GM12891 (cell line): ENCODE data around the gene MAP3K12.

Experiments
- DNase-seq: peaks from one replicate; pipeline ENCODE4 v3.0.0; 2011; ENCODE audit warnings: low spot score; ENCODE audit not compliant: insufficient read length
- FAIRE-seq: peaks from 2 replicates; lab custom pipeline; 2011; peaks lifted over from hg19 to GRCh38; lab: Jason Lieb, UNC
- PAX5 ChIP-seq: IDR thresholded peaks from 2 replicates; pipeline ENCODE4 v1.6.1; 2011; ENCODE audit warnings: low read length, moderate library complexity, mild to moderate bottlenecking; ENCODE audit not compliant: insufficient read depth, severe bottlenecking
- POLR2A ChIP-seq: IDR thresholded peaks from 2 replicates; pipeline ENCODE4 v1.6.1; 2011; ENCODE audit warnings: low read depth, low read length, control low read depth
- POLR2AphosphoS5 ChIP-seq: IDR thresholded peaks from 2 replicates; pipeline ENCODE4 v1.6.1; 2011; ENCODE audit warnings: low read depth, low read length, control low read depth
- POU2F2 ChIP-seq: IDR thresholded peaks from 2 replicates; pipeline ENCODE4 v1.6.1; 2011; ENCODE audit warnings: low read depth, mild to moderate bottlenecking, control low read depth, low read length, moderate library complexity
- SPI1 ChIP-seq: IDR thresholded peaks from 2 replicates; pipeline ENCODE4 v1.6.1; 2011; ENCODE audit warnings: low read depth, low read length, control low read depth
- TAF1 ChIP-seq: IDR thresholded peaks from 2 replicates; pipeline ENCODE4 v1.6.1; 2011; ENCODE audit warnings: low read depth, low read length, control low read depth

The MAP3K12 gene

GRCh38 chr12:53507603-53507885 lies 8.3 kb upstream of the MAP3K12 start:
- no peak for TF ChIP-seq POLR2A
- no peak for TF ChIP-seq SPI1
- no peak for TF ChIP-seq POLR2AphosphoS5
- no peak for FAIRE-seq

GRCh38 chr12:53506881-53507602 lies 7.8 kb upstream of the MAP3K12 start, which contains the start of gene NPFF:
Gene NPFF (minus strand): TSS chr12:53507484. CDS start chr12:53507474, 10 bp downstream.
- TF ChIP-seq TAF1 (no peak), POLR2AphosphoS5 (no peak), SPI1 (no peak), POU2F2 (no peak), POLR2A (no peak), PAX5 (no peak)
- DNase-seq (no peak), FAIRE-seq (no peak)

More at GRCh38 chr12:53507603-53507885, 8.3 kb upstream of the MAP3K12 start:
- DNase-seq, result no peak

DNA sequence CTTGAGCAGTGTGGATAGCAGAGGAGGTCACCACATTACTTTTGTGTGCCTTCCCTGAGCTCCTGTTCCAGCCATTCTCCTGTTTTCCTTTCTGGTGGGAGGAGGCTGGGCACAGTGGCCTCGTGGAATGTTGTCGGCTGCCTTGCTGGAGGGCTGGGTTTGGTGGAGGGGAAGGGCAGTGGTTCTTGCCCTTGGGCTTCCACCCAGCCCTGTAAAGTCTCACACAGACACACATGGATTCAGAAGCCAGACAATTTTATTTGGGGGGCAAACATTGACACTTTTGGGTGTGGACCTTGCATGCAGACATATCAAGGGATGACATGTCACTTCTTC lies 7.2 kb upstream of the MAP3K12 start:
- DNase-seq (no peak), FAIRE-seq (no peak)
- TF ChIP-seq POU2F2 (no peak), POLR2A (no peak), SPI1 (no peak), PAX5 (no peak), TAF1 (no peak), POLR2AphosphoS5 (no peak)

DNA sequence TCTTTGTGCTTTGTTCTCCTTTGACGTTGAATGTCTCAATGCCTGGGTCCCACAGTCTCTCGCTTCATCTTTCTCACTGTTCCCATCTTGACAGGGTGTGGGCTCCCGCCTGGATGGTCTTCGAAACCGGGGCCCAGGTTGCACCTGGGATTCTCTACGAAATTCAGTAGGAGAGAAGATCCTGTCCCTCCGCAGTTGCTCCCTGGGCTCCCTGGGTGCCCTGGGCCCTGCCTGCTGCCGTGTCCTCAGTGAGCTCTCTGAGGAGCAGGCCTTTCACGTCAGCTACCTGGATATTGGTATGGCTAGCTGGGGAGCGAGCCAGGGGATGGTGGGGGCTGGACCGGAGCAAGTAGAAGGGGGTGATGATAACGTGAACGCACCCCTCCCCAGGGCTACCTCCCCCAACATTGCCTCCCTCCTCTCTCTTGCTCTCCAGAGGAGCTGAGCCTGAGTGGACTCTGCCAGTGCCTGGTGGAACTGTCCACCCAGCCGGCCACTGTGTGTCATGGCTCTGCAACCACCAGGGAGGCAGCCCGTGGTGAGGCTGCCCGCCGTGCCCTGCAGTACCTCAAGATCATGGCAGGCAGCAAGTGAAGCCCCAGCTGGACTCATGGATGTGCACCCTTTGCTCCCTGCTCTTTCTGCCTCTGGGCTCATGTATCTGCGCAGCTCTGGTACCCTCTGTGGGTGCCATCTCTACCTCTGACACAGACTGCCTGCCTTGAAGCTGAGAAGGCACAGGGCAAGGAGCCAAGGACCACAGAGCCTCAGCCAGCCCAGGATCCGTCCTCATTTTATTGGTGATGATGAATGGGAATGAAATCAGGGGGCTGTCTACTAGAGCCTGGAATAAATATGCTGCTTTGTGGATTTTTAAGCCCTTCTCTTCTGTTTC lies 6.5 kb upstream of the MAP3K12 start:
- FAIRE-seq (no peak), DNase-seq (no peak)
- TF ChIP-seq POLR2AphosphoS5, result no peak
- no peak for TF ChIP-seq TAF1
- TF ChIP-seq POU2F2, result no peak
- TF ChIP-seq POLR2A, result no peak
- TF ChIP-seq PAX5, result no peak
- no peak for TF ChIP-seq SPI1

DNA sequence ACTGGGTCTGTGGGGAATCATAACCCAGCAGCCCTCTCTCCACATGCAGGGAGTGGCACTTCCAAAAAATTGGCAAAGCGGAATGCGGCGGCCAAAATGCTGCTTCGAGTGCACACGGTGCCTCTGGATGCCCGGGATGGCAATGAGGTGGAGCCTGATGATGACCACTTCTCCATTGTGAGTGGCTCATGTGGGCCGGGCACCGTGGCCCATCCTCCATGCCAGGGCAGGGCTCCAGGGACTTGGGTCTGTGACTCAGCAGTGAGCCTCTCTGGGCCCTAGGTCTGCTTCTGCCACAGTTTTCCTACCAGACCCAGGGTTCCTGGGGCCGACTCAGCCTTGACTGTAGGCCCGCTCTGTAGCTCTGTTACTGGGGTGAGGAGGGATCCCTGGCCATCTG lies 5.8 kb upstream of the MAP3K12 start:
- TF ChIP-seq SPI1, result no peak
- TF ChIP-seq PAX5, result no peak
- TF ChIP-seq POLR2A, result no peak
- no peak for TF ChIP-seq POU2F2
- no peak for TF ChIP-seq POLR2AphosphoS5
- TF ChIP-seq TAF1, result no peak
- FAIRE-seq (no peak), DNase-seq (no peak)

GRCh38 chr12:53504004-53504920 lies 5.0 kb upstream of the MAP3K12 start:
- TF ChIP-seq POLR2AphosphoS5 (no peak), TAF1 (no peak), POLR2A (no peak), POU2F2 (no peak), SPI1 (no peak)
- no peak for FAIRE-seq

DNA sequence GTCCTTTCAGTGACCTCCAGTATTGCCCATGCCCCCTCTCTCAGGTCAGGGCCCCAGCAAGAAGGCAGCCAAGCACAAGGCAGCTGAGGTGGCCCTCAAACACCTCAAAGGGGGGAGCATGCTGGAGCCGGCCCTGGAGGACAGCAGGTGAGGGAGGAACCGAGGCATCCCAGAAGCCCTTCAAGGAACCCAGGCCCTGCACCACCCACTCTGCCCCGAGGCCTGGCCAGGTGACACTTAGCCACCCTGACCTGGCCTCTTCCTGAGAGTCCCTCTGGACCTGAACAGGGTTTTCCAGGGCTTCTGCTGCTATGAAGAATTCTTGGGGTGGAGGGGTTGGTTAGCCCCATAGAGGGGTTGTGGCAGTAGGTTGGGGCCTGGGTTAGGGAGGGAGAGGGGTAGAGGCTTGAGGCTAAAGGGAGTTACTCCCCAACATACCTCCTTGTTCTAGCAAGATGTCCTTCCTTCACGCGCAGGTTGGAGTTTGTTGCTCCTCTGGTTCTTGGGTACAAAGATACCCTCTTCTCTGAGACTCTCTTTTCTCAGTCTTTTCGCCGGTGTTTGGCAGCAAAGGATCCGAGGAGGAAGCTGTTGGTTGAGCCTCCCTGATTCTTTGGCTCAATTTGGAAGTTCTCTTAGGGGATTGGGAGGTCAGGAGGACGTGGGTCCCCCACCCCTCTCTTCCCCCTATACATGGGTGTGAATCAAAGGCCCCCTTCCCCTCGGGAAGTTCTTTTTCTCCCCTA lies 3.9 kb upstream of the MAP3K12 start:
- FAIRE-seq (no peak), DNase-seq (no peak)
- TF ChIP-seq POLR2AphosphoS5, result no peak
- TF ChIP-seq SPI1, result no peak
- no peak for TF ChIP-seq POLR2A
- TF ChIP-seq TAF1, result no peak
- TF ChIP-seq PAX5, result no peak
- no peak for TF ChIP-seq POU2F2

More at GRCh38 chr12:53504004-53504920, 5.0 kb upstream of the MAP3K12 start:
- DNase-seq, result no peak

DNA sequence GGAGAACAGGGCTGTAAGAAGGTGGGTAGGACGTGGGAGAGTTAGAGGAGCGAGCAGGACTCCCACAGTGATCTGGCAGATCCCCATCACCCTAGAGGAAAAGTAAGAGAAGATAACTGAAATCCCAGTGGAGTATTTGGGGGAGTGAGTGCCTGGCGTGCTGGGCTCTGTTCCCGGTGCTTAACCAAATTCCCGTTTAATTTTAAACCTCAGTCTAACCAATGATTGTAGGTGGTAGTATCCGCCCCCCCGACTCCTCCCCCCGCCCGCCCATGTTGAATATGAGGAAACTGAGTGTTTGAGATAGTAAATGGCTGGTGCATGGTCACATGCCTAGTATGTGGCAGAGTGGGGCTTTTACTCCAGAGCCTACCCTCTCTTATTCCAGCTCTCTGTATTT lies 3.1 kb upstream of the MAP3K12 start:
- TF ChIP-seq SPI1 (no peak), POU2F2 (no peak), TAF1 (no peak), POLR2A (no peak), PAX5 (no peak), POLR2AphosphoS5 (no peak)
- FAIRE-seq, result no peak

More for the DNA sequence above, 3.1 kb upstream of the MAP3K12 start:
- DNase-seq, result no peak
